Esophagus squamous epithelium (tissue), 5 donors: ENCODE data around the gene TMEM89. TPM values are rescaled to one million over a fixed set of nuclear protein-coding genes. Genes with fewer than 3 reads are reported as not detected.

Experiments
- DNase-seq: peaks from one replicate; lab custom pipeline; 2025; lab: John Stamatoyannopoulos, UW
- H3K27ac ChIP-seq, 4 donors: fragments of 200-600 bp; sonication (generic); one replicate each; pipeline ENCODE4 v1.5.1; 2016 to 2019; ENCODE audit warnings: mild to moderate bottlenecking in 1 of 4
- H3K27me3 ChIP-seq, 4 donors: fragments of 200-600 bp; sonication (generic); 1 replicate in 3 of 4; 2 replicates in 1 of 4; pipeline versions ENCODE4 v1.5.1 to v1.6.0; 2017 to 2021; ENCODE audit warnings: antibody characterized with exemption in 1 of 4
- H3K36me3 ChIP-seq, 3 donors: fragments of 200-600 bp; sonication (generic); one replicate each; pipeline ENCODE4 v1.5.1; 2016 to 2019
- H3K4me1 ChIP-seq, 3 donors: fragments of 200-600 bp; sonication (generic); one replicate each; pipeline ENCODE4 v1.5.1; 2017 to 2019
- H3K4me3 ChIP-seq, 4 donors: fragments of 200-600 bp; sonication (generic); 1 replicate in 3 of 4; 2 replicates in 1 of 4; pipeline ENCODE4 v1.5.1; 2016 to 2019; ENCODE audit warnings: mild to moderate bottlenecking in 2 of 4, moderate library complexity in 1 of 4
- H3K9me3 ChIP-seq, 3 donors: fragments of 200-600 bp; sonication (generic); one replicate each; pipeline ENCODE4 v1.5.1; 2016 to 2019
- CTCF ChIP-seq, 6 experiments: fragments of 450-650 bp in 4 of 6; fragments of 200-600 bp in 2 of 6; sonication (generic) in 2 of 6; IDR thresholded peaks; one replicate each; pipeline ENCODE4 v1.5.1; 2016 to 2019; ENCODE audit warnings: antibody characterized with exemption in 6 of 6, mild to moderate bottlenecking in 4 of 6, moderate library complexity in 4 of 6
- POLR2A ChIP-seq, 4 donors: fragments of 450-650 bp; IDR thresholded peaks; one replicate each; pipeline ENCODE4 v1.6.1; 2017; ENCODE audit warnings: antibody characterized with exemption in 4 of 4, mild to moderate bottlenecking in 4 of 4, moderate library complexity in 3 of 4
- WGBS, 2 donors: methylation state at CpG; one replicate each; pipeline ENCODE4 v1.1.5; 2018; 5-methylcytosine and 5-hydroxymethylcytosine counted together
- intact Hi-C: fragments of 100-400 bp; cut with DNase I; formaldehyde crosslinking; loops from one replicate; pipeline ENCODE4 v1.15.0; 2022
- total RNA-seq, 4 donors: library from RNA; depleted of rRNA; stranded (reverse); fragments of >200 nt; gene quantifications; one replicate each; pipeline ENCODE4 v1.1.0, GENCODE V29; 2016
- donor health status: DM: yes; HTN: yes; CAD: no.

Gene TMEM89
- total RNA-seq, 4 donors from 2014 or later, result not detected

- no peak overlapping the region for H3K27ac ChIP-seq
- H3K27me3 ChIP-seq, result no peaks in the 10 kb centered on the region
- H3K4me1 ChIP-seq, result no peaks in the 10 kb centered on the region
- peaks cover 0 to 22% (median 13%) of the 10 kb centered on the region in 3 donors for H3K9me3 ChIP-seq
- no peak for TF ChIP-seq CTCF (IDR thresholded peaks at IDR 0.05)
- TF ChIP-seq POLR2A (IDR thresholded peaks at IDR 0.05), result no peak
- H3K4me3 ChIP-seq, result no peak overlapping the region
- DNase-seq, result no peak
- 72 to 84% methylated on average over 6 of the region's 7 CpGs for WGBS, 2 donors
- no peaks in the 10 kb centered on the region for H3K36me3 ChIP-seq
- intact Hi-C loops, result no loop called here
These were observed 1.7 kb downstream of the TMEM89 start for GRCh38 chr3:48619541-48620524.

DNA sequence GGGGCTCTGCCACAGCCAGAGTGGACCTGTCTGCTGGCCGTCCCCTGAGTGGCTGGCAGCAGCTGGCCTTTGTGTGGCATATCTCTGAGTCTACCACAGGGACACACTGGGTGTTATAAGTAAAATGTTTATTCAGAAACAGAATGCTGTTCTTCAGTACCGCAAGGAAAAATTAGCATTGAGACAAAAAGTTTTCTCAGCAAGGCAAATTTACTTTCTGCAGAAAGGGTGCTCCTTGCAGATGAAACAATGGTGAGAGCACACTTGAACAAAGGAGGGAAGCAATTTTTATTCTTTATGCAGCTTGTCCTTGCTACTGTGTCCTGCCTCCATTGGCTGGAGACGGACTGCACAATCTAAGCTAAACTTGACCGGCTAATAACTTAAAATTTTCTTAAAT lies 4.0 kb downstream of the TMEM89 start:
- DNase-seq, result no peak
- no peaks in the 10 kb centered on the region for H3K27me3 ChIP-seq
- no peaks in the 10 kb centered on the region for H3K4me1 ChIP-seq
- no peaks in the 10 kb centered on the region for H3K36me3 ChIP-seq
- 91 to 92% methylated on average over 4 of the region's 4 CpGs for WGBS, 2 donors
- peaks cover 0 to 22% (median 13%) of the 10 kb centered on the region in 3 donors for H3K9me3 ChIP-seq
- no peak overlapping the region for H3K4me3 ChIP-seq
- intact Hi-C loops, result no loop called here
- no peak overlapping the region for H3K27ac ChIP-seq
- no peak for TF ChIP-seq CTCF (IDR thresholded peaks at IDR 0.05)
- TF ChIP-seq POLR2A (IDR thresholded peaks at IDR 0.05), result no peak

- 16 to 25% methylated on average over 3 of the region's 3 CpGs for WGBS, 2 donors
- TF ChIP-seq POLR2A (IDR thresholded peaks at IDR 0.05) (no peak), CTCF (IDR thresholded peaks at IDR 0.05) (no peak)
- intact Hi-C loops, result no loop called here
- Histone ChIP-seq H3K27me3 (no peaks in the 10 kb centered on the region), H3K36me3 (no peaks in the 10 kb centered on the region), H3K4me1 (peaks cover 0 to 8% (median 0%) of the 10 kb centered on the region in 3 donors), H3K27ac (no peak overlapping the region), H3K4me3 (no peak overlapping the region), H3K9me3 (peaks cover 0 to 22% (median 13%) of the 10 kb centered on the region in 3 donors)
- no peak for DNase-seq
These were observed 7.5 kb downstream of the TMEM89 start for GRCh38 chr3:48614044-48614443.

DNA sequence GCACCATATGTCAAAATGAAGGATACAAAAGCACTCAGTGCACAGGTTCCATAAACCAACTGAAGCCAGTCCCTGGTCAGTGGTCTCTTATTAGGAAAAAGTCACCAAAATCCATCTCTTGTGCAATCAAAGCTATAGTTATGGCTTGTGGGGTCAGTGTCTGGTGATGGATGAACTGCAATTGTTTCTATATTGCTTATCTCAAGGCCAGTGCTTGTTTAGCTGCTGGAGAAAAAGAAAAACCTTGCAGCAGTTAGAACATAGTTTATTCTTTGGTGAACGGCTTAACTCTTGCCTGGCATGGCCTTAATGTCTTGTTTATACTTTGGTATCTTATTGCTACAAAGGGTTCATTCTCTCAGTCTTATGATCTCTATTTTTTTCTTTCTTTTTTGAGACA lies 9.3 kb downstream of the TMEM89 start:
- Histone ChIP-seq H3K4me1 (peaks cover 5 to 25% (median 9%) of the 10 kb centered on the region in 3 donors), H3K27ac (no peak overlapping the region), H3K9me3 (peaks cover 0 to 7% (median 3%) of the 10 kb centered on the region in 3 donors), H3K27me3 (no peaks in the 10 kb centered on the region), H3K4me3 (no peak overlapping the region), H3K36me3 (no peaks in the 10 kb centered on the region)
- TF ChIP-seq CTCF (IDR thresholded peaks at IDR 0.05), result no peak
- TF ChIP-seq POLR2A (IDR thresholded peaks at IDR 0.05), result no peak
- intact Hi-C loops, result no loop called here
- 52 to 81% methylated on average over 1 of the region's 1 CpG for WGBS, 2 donors
- no peak for DNase-seq
